ENCODE results near the gene DOCK4. TPM values are rescaled to one million over a fixed set of nuclear protein-coding genes. Genes with fewer than 3 reads are reported as not detected.
A peak's percentile ranks its signal among the peaks of the same experiment; 100 is the strongest.

DOCK4 gene
- polyA plus RNA-seq, 10 donors: 8.2 to 16.1 (median 11.7) TPM

- DNase-seq: no peak
Observed at GRCh38 chr7:111827863-111828504, 378.2 kb downstream of the DOCK4 start.

- no peak for DNase-seq
Observed at GRCh38 chr7:111825046-111825445, 381.2 kb downstream of the DOCK4 start.

- DNase-seq: peak in 1 of 3 donors; percentile 22
Observed at GRCh38 chr7:111823826-111824225, 382.4 kb downstream of the DOCK4 start.

- DNase-seq: no peak
Observed at GRCh38 chr7:111821046-111821445, 385.2 kb downstream of the DOCK4 start.

GRCh38 chr7:111820621-111821020 is 385.6 kb downstream of the DOCK4 start:
- DNase-seq: no peak

- no peak for DNase-seq
Observed at GRCh38 chr7:111820121-111820520, 386.1 kb downstream of the DOCK4 start.

- no peak for DNase-seq
Observed at GRCh38 chr7:111815354-111815753, 390.8 kb downstream of the DOCK4 start.

GRCh38 chr7:111813306-111813705 is 392.9 kb downstream of the DOCK4 start:
- no peak for DNase-seq

- no peak for DNase-seq
Observed at GRCh38 chr7:111806232-111806631, 400.0 kb downstream of the DOCK4 start.

GRCh38 chr7:111803015-111803758 is 403.0 kb downstream of the DOCK4 start:
- peak in 1 of 3 donors; percentile 13 for DNase-seq

- no peak for DNase-seq
Observed at GRCh38 chr7:111802194-111802772, 403.9 kb downstream of the DOCK4 start.

- peak in 1 of 3 donors; percentile 30 for DNase-seq
Observed at GRCh38 chr7:111801277-111801676, 404.9 kb downstream of the DOCK4 start.

- no peak for DNase-seq
Observed at GRCh38 chr7:111796671-111797070, 409.5 kb downstream of the DOCK4 start.

GRCh38 chr7:111789870-111790269 is 416.3 kb downstream of the DOCK4 start:
- peak; percentile 48 to 74 (median 67) for DNase-seq

GRCh38 chr7:111789048-111789320 is 417.2 kb downstream of the DOCK4 start:
- DNase-seq: peak in 1 of 3 donors; percentile 22

GRCh38 chr7:111788286-111789047 is 417.7 kb downstream of the DOCK4 start:
- peak; percentile 11 to 56 (median 30) for DNase-seq

- DNase-seq: peak in 1 of 3 donors; percentile 44
Observed at GRCh38 chr7:111787741-111788140, 418.5 kb downstream of the DOCK4 start.

- no peak for DNase-seq
Observed at GRCh38 chr7:111787099-111787498, 419.1 kb downstream of the DOCK4 start.

GRCh38 chr7:111785076-111785475 is 421.1 kb downstream of the DOCK4 start:
- DNase-seq: peak in 1 of 3 donors; percentile 34

GRCh38 chr7:111784296-111784695 is 421.9 kb downstream of the DOCK4 start:
- DNase-seq: peak in 1 of 3 donors; percentile 47

- DNase-seq: peak in 1 of 3 donors; percentile 25
Observed at GRCh38 chr7:111783854-111784253, 422.3 kb downstream of the DOCK4 start.

- DNase-seq: no peak
Observed at GRCh38 chr7:111780527-111780926, 425.7 kb downstream of the DOCK4 start.

Measured in muscle of back (tissue), 11 donors.